GM12875 (cell line): ENCODE measurements around the gene ZNF101.
A peak's percentile ranks its signal among the peaks of the same experiment; 100 is the strongest.
"Not testable (repeated sequence)": the region's sequence is repeated elsewhere in the genome, so short reads cannot be mapped to it uniquely, and the experiment has no call there.

ENCODE experiments used
- H3K4me3 ChIP-seq: one replicate; pipeline ENCODE4 v1.5.1; 2011; ENCODE audit warnings: low read depth, low read length, control low read depth
- TF ChIP-seq, protein P1 (sequence below): IDR thresholded peaks from 2 replicates; pipeline ENCODE4 v1.5.1; 2011; ENCODE audit warnings: low read depth, mild to moderate bottlenecking, control low read depth, inconsistent platforms, low read length, moderate library complexity, borderline replicate concordance; ENCODE audit not compliant: insufficient read depth

ZNF101 gene

DNA sequence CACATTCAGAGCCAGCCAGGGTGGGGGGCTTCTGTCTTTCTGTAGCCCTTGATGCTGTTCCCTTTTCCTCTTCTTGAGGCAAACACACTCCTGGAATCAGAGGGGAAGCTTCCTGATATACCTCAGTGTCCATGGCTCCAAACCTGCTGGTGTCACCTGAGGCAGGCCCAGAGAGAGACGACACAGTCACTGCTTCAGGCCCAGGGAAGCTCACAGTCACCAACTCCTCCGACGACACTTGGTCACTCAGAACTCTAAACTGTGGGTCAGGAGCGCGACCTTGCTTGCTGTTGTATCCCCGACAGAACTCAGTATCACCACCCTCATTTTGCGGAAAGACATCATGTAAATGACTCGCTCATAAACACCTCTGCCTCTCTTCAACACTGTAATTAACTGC, 6.3 kb upstream of the ZNF101 start:
- peak overlapping the region; percentile 76 for H3K4me3 ChIP-seq
- TF ChIP-seq, protein P1, sequence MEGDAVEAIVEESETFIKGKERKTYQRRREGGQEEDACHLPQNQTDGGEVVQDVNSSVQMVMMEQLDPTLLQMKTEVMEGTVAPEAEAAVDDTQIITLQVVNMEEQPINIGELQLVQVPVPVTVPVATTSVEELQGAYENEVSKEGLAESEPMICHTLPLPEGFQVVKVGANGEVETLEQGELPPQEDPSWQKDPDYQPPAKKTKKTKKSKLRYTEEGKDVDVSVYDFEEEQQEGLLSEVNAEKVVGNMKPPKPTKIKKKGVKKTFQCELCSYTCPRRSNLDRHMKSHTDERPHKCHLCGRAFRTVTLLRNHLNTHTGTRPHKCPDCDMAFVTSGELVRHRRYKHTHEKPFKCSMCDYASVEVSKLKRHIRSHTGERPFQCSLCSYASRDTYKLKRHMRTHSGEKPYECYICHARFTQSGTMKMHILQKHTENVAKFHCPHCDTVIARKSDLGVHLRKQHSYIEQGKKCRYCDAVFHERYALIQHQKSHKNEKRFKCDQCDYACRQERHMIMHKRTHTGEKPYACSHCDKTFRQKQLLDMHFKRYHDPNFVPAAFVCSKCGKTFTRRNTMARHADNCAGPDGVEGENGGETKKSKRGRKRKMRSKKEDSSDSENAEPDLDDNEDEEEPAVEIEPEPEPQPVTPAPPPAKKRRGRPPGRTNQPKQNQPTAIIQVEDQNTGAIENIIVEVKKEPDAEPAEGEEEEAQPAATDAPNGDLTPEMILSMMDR = no peak

DNA sequence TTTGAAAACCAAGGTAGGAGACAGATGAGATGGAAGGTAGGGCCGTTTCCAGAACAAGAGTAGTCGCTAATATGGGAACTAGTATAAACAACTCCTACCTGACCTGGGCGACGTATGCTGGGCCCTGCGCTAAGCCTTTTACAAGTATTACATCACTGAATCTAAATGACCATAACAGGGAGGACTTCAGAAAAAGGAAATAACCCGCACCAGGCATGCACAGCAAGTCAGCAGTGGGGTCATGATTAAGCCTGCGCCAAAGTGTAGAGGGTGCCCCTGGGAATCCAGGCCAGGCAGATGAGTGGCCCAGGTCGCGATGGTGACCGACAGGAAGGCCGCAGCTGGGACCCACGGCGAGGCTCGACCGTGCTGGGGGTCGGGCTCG, 5.8 kb upstream of the ZNF101 start:
- TF ChIP-seq, protein P1 = no peak
- peak overlapping the region; percentile 76 for H3K4me3 ChIP-seq

DNA sequence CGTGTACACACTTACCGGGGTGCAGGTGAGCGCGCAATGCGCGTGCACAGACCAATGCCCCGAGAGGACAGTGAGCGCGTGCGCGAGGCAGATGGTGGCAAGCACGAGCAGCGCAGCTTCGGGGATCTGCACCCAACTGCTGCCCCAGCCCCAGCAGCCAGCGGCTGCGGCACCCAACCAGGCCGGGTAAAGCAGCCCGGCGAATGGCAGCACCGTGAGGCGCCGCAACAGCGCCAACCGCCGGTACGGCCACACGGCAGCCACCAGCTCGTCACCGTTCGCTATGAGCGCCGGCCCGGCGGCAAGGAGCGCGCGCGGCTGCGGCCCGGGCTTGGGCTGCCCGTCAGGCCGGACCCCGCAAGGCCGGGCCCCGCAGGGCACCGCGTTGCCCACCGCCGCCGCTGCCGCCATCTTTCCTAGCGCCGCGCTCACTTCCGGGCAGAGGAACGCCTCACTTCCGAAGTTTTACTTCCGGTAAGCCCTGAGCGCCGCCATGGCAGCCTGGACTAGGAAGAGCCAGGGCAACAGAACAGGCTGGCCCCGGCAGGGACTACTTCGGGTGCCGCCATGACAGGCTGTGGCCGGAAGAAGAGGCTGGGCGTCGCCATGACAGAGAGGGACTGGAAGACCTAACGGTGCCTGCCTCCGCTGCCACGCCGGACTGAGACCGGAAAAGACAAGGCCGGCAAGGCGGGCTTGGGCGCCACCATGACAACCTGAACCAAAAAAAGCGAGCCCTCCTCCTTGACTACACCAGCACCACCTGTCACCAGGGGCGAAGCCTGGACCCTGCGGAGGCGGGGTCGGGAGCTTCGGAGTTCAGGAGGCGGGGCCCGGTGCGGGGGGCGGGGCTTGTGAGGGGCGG, 5.2 kb upstream of the ZNF101 start, which contains the start of gene ATP13A1:
TSS of gene ATP13A1 (minus strand) at position 421 of the 865 bp plus-strand sequence. CDS start at position 411, 10 bp downstream.
- H3K4me3 ChIP-seq = peak within 1 kb of the TSS; percentile 76
- TF ChIP-seq, protein P1 = peak; percentile 33; the same call in 1 of the 2 replicates

DNA sequence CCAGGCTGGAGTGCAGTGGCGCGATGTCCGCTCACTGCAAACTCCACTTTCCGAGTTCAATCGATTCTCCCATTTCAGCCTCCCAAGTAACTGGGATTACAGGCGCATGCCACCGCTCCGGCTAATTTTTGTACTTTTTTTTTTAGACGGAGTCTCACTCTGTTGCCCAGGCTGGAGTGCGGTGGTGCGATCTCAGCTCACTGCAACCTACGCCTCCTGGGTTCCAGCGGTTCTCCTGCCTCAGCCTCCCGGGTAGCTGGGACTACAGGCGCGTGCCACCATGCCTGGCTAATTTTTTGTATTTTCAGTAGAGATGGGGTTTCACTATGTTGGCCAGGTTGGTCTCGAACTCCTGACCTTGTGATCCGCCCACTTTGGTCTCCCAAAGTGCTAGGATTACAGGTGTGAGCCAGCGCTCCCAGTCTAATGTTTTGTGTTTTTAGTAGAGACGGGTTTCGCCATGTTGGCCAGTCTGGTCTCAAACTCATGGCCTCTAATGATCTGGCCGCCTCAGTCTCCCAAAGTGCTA, 3.2 kb upstream of the ZNF101 start:
- not testable (repeated sequence) for H3K4me3 ChIP-seq

DNA sequence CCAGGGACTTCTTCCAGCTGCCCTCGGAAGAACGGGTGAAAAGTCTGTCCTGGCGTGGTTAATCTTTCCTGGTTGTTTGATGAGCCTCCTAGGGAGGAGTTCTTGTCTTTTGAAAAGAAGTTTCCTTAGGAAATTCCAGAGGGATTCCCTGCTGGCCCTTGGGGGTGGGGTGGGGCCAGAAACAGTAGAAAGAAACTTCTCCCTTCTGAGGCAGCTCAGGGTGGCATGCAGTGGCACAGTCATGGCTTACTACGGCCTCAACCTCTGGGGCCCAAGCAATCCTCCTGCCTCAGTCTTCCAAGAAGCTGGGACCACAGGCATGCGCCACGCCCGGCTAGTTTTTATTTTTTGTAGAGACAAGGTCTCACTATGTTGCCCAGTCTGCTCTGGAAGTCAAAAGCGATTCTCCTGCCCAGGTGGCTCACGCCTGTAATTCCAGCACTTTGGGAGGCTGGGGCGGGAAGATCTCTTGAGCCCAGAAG, 1.5 kb downstream of the ZNF101 start:
- H3K4me3 ChIP-seq = no peak overlapping the region
- TF ChIP-seq, protein P1 = no peak

DNA sequence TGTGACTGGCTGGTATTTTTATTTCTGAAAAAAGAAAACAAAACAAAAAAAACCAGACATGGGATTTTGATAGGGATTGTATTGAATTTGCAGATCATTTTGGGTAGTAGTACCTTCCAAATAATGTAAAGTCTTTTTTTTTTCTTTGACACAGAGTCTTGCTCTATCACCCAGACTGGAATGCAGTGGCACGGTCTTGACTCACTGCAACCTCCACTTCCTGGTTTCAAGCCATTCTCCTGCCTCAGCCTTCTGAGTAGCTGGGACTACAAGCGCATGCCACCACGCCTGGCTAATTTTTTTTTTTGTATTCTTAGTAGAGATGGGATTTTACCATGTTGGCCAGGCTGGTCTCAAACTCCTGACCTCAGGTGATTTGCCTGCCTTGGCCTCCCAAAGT, 4.2 kb downstream of the ZNF101 start:
- no peak overlapping the region for H3K4me3 ChIP-seq
- TF ChIP-seq, protein P1 = no peak

DNA sequence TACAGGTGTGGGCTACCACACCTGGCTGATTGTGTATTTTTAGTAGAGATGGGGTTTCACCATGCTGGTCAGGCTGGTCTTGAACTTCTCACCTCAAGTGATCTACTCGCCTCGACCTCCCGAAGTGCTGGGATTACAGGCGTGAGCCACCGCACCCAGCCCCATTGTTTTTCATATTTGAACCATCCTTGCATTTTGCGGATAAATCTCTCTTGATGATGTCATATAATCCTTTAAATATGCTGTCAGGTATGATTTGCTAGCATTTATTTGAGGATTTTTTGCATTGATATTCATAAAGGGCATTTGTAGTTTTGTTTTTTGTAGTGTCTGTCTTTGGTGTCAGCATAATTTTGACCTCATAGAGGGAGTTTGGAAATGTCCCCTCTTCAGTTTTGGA, 5.7 kb downstream of the ZNF101 start:
- TF ChIP-seq, protein P1 = no peak
- no peak overlapping the region for H3K4me3 ChIP-seq
